K562 treated with DMSO at 1 percent for 12 hours (cell line): ENCODE data around the gene PXDN. TPM values are rescaled to one million over a fixed set of nuclear protein-coding genes. Genes with fewer than 3 reads are reported as not detected.

Experiments
- total RNA-seq: library from RNA; unstranded; fragments of 300-600 nt; gene quantifications from 2 replicates; pipeline ENCODE4 v1.2.3, GENCODE V29; 2022; ENCODE audit not compliant: insufficient read depth

The PXDN gene, protein sequence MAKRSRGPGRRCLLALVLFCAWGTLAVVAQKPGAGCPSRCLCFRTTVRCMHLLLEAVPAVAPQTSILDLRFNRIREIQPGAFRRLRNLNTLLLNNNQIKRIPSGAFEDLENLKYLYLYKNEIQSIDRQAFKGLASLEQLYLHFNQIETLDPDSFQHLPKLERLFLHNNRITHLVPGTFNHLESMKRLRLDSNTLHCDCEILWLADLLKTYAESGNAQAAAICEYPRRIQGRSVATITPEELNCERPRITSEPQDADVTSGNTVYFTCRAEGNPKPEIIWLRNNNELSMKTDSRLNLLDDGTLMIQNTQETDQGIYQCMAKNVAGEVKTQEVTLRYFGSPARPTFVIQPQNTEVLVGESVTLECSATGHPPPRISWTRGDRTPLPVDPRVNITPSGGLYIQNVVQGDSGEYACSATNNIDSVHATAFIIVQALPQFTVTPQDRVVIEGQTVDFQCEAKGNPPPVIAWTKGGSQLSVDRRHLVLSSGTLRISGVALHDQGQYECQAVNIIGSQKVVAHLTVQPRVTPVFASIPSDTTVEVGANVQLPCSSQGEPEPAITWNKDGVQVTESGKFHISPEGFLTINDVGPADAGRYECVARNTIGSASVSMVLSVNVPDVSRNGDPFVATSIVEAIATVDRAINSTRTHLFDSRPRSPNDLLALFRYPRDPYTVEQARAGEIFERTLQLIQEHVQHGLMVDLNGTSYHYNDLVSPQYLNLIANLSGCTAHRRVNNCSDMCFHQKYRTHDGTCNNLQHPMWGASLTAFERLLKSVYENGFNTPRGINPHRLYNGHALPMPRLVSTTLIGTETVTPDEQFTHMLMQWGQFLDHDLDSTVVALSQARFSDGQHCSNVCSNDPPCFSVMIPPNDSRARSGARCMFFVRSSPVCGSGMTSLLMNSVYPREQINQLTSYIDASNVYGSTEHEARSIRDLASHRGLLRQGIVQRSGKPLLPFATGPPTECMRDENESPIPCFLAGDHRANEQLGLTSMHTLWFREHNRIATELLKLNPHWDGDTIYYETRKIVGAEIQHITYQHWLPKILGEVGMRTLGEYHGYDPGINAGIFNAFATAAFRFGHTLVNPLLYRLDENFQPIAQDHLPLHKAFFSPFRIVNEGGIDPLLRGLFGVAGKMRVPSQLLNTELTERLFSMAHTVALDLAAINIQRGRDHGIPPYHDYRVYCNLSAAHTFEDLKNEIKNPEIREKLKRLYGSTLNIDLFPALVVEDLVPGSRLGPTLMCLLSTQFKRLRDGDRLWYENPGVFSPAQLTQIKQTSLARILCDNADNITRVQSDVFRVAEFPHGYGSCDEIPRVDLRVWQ (N-terminal part only)
- total RNA-seq, result not detected in 2 replicates

DNA sequence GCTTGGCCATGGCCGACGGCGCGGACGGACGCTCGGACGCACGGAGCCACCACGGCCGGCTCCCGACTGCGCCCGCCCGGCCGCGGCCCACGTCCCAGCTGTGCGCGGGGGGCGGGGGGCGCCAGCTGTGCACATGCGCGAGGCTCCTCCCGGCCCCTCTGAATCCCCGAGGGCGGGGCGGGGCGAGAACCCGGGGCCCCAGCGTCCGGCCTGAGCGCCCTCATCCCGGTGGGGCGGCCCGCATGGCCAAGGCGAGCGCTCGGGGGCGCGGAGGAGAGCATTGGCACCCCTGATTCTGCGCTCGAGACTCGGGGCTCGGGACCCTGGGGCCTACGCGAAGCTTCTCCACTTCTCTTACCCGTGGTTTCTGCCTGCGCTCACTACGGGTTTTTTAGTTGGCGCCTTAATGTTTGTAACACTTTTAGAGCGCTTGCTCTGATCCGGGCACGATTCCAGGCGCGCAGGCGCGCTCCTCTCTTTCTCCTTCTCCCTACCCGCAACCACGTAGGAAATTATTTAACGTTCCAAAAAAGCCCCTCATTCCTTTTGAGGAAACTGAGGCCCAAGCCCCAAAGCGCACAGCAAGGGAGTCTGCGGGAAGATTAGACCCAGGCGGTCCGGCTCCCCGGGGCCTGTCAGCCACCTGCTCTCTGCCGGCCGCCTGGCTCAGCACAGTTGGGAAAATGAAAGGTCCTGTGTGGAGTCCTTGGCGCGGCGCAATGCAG is at the start of gene PXDN:
PXDN (minus strand) TSS at position 70 of the 725 bp plus-strand sequence; CDS start at position 10, 60 bp downstream.

